Upper lobe of left lung (tissue), 4 donors: ENCODE data around the gene FAM228B.

Experiments
- POLR2A ChIP-seq, 4 donors: fragments of 450-650 bp; IDR thresholded peaks; one replicate each; pipeline ENCODE4 v1.5.1; 2016 to 2017; ENCODE audit warnings: antibody characterized with exemption in 4 of 4, mild to moderate bottlenecking in 2 of 4
- POLR2AphosphoS5 ChIP-seq, 2 donors: sonication (generic); formaldehyde crosslinking; IDR thresholded peaks; one replicate each; pipeline ENCODE4 v1.5.1; 2017; ENCODE audit warnings: antibody characterized with exemption in 2 of 2
- TF ChIP-seq, protein P1 (sequence below), 6 experiments: fragments of 450-650 bp in 4 of 6; fragments of 200-600 bp in 2 of 6; sonication (generic) in 2 of 6; IDR thresholded peaks; one replicate each; pipeline ENCODE4 v1.5.1; 2016 to 2019; ENCODE audit warnings: antibody characterized with exemption in 6 of 6

DNA sequence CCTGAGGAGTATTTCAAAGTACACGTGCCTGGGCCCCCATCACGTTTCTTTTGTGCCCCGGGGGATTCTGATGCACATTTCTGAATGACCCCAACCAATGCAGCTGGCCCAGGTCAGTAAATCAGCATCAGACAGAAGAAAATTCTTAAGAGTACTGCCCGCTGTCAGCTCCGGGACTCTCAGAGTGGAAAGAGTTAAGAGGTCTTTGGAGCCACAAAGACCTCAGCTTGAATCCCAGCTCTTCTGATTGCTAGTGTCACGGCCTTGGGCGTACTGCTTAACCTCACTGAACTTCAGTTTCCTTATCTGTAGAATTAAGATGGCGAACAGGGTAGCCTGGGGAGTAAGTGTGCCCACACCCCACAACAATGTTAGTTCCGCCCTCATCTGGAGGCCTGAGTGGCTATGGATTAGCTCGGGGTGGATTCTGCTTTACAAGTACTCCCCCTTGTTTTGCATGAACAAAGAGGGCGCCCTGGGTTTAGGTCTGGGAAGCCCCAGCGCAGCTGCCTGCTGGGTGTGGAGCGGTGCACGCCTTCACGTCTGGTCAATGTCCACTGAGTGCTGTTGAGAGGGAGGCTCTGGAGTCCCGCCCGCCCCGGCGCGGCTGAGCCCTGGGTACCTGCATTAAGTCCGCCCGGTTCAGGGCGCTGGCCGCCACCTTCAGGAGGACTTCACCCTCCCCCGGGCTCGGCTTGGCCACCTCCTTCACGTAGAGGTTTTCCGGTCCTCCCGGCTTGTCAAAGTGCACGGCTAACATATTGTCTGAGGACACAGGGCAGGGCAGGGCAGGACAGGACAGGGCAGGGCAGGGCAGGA, 39.5 kb upstream of the FAM228B start:
- TF ChIP-seq POLR2AphosphoS5 (IDR thresholded peaks at IDR 0.05), result peak in 1 of 2 donors; percentile 1
- TF ChIP-seq, protein P1, sequence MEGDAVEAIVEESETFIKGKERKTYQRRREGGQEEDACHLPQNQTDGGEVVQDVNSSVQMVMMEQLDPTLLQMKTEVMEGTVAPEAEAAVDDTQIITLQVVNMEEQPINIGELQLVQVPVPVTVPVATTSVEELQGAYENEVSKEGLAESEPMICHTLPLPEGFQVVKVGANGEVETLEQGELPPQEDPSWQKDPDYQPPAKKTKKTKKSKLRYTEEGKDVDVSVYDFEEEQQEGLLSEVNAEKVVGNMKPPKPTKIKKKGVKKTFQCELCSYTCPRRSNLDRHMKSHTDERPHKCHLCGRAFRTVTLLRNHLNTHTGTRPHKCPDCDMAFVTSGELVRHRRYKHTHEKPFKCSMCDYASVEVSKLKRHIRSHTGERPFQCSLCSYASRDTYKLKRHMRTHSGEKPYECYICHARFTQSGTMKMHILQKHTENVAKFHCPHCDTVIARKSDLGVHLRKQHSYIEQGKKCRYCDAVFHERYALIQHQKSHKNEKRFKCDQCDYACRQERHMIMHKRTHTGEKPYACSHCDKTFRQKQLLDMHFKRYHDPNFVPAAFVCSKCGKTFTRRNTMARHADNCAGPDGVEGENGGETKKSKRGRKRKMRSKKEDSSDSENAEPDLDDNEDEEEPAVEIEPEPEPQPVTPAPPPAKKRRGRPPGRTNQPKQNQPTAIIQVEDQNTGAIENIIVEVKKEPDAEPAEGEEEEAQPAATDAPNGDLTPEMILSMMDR (IDR thresholded peaks at IDR 0.05), result no peak
- TF ChIP-seq POLR2A (IDR thresholded peaks at IDR 0.05), result peak in 3 of 4 donors; percentile 43 to 65 (median 54)
